ENCODE data around the gene EPHB3. TPM values are rescaled to one million over a fixed set of nuclear protein-coding genes. Genes with fewer than 3 reads are reported as not detected.

The EPHB3 gene
- total and polyA plus RNA-seq, 4 experiments from 2014 or later: 0.04 to 0.79 (median 0.48) TPM

- DNase-seq: no peak
- H3K27ac Mint-ChIP-seq: peak overlapping the region in 1 of 7 donors; percentile 32
- H3K36me3 ChIP-seq (ENCODE audit: insufficient read depth, low read length): no peaks in the 10 kb centered on the region
- H3K9me3 ChIP-seq (ENCODE audit: control insufficient read depth in 1 of 2, low read length in 2 of 2): no peaks in the 10 kb centered on the region
- no peak overlapping the region for H3K27ac ChIP-seq (ENCODE audit: low read depth, low read length)
- H3K36me3 Mint-ChIP-seq: no peaks in the 10 kb centered on the region
- intact Hi-C loops (cut with micrococcal nuclease): no loop called here
- peaks cover 9% of the 10 kb centered on the region for H3K27me3 ChIP-seq (ENCODE audit: insufficient read depth, low read length)
- POLR2A ChIA-PET (ENCODE audit: partially characterized antibody): no interaction called here
- no peak overlapping the region for H3K4me3 ChIP-seq (ENCODE audit: low read length in 2 of 2)
- H3K4me1 Mint-ChIP-seq: peaks cover 17 to 60% (median 32%) of the 10 kb centered on the region in 4 donors
- peak overlapping the region in 5 of 8 donors; percentile 26 to 65 (median 55) for H3K4me3 Mint-ChIP-seq
- H3K27me3 Mint-ChIP-seq: peaks cover 10 to 12% of the 10 kb centered on the region in 2 donors
- H3K9me3 Mint-ChIP-seq: peaks cover 0 to 3% (median 0%) of the 10 kb centered on the region in 8 donors
- CTCF ChIA-PET (ENCODE audit: partially characterized antibody): no interaction called here
- H3K4me1 ChIP-seq (ENCODE audit: insufficient read depth, low read length): peaks cover 21% of the 10 kb centered on the region
These were observed 2.0 kb downstream of the EPHB3 start for GRCh38 chr3:184563561-184563925.

- Histone ChIP-seq H3K4me1 (ENCODE audit: insufficient read depth, low read length) (peaks cover 23% of the 10 kb centered on the region), H3K4me3 (ENCODE audit: low read length in 2 of 2) (no peak overlapping the region), H3K27me3 (ENCODE audit: insufficient read depth, low read length) (peaks cover 9% of the 10 kb centered on the region), H3K9me3 (ENCODE audit: control insufficient read depth in 1 of 2, low read length in 2 of 2) (no peaks in the 10 kb centered on the region), H3K27ac (ENCODE audit: low read depth, low read length) (no peak overlapping the region), H3K36me3 (ENCODE audit: insufficient read depth, low read length) (no peaks in the 10 kb centered on the region)
- no peak for DNase-seq
- peaks cover 17 to 57% (median 30%) of the 10 kb centered on the region in 4 donors for H3K4me1 Mint-ChIP-seq
- peaks cover 10 to 11% of the 10 kb centered on the region in 2 donors for H3K27me3 Mint-ChIP-seq
- ChIA-PET POLR2A (ENCODE audit: partially characterized antibody) (no interaction called here), CTCF (ENCODE audit: partially characterized antibody) (no interaction called here)
- no peak overlapping the region for H3K27ac Mint-ChIP-seq
- intact Hi-C loops (cut with micrococcal nuclease): no loop called here
- no peak overlapping the region for H3K4me3 Mint-ChIP-seq
- peaks cover 0 to 3% (median 0%) of the 10 kb centered on the region in 8 donors for H3K9me3 Mint-ChIP-seq
- H3K36me3 Mint-ChIP-seq: no peaks in the 10 kb centered on the region
These were observed 2.5 kb downstream of the EPHB3 start for GRCh38 chr3:184563941-184564684.

- no peak for DNase-seq
- no peak overlapping the region for H3K4me3 ChIP-seq (ENCODE audit: low read length in 2 of 2)
- H3K9me3 ChIP-seq (ENCODE audit: control insufficient read depth in 1 of 2, low read length in 2 of 2): no peaks in the 10 kb centered on the region
- Mint-ChIP-seq H3K4me1 (peaks cover 17 to 57% (median 28%) of the 10 kb centered on the region in 4 donors), H3K27me3 (peaks cover 12% of the 10 kb centered on the region in 2 donors), H3K9me3 (peaks cover 0 to 3% (median 0%) of the 10 kb centered on the region in 8 donors), H3K27ac (no peak overlapping the region), H3K36me3 (no peaks in the 10 kb centered on the region), H3K4me3 (peak overlapping the region in 1 of 8 donors; percentile 16)
- no peaks in the 10 kb centered on the region for H3K36me3 ChIP-seq (ENCODE audit: insufficient read depth, low read length)
- POLR2A ChIA-PET (ENCODE audit: partially characterized antibody): no interaction called here
- intact Hi-C loops (cut with micrococcal nuclease): no loop called here
- CTCF ChIA-PET (ENCODE audit: partially characterized antibody): no interaction called here
- H3K4me1 ChIP-seq (ENCODE audit: insufficient read depth, low read length): peaks cover 28% of the 10 kb centered on the region
- H3K27ac ChIP-seq (ENCODE audit: low read depth, low read length): no peak overlapping the region
- peaks cover 9% of the 10 kb centered on the region for H3K27me3 ChIP-seq (ENCODE audit: insufficient read depth, low read length)
These were observed 3.2 kb downstream of the EPHB3 start for GRCh38 chr3:184564685-184565385.

GRCh38 chr3:184565421-184566211 lies 4.0 kb downstream of the EPHB3 start:
- peaks cover 5% of the 10 kb centered on the region for H3K27me3 ChIP-seq (ENCODE audit: insufficient read depth, low read length)
- POLR2A ChIA-PET (ENCODE audit: partially characterized antibody): no interaction called here

GRCh38 chr3:184566441-184567414 lies 5.1 kb downstream of the EPHB3 start:
- Mint-ChIP-seq H3K27me3 (peaks cover 9 to 12% of the 10 kb centered on the region in 2 donors), H3K9me3 (no peaks in the 10 kb centered on the region), H3K36me3 (no peaks in the 10 kb centered on the region), H3K27ac (peak overlapping the region in 1 of 7 donors; percentile 80), H3K4me3 (peak overlapping the region in 1 of 8 donors; percentile 4), H3K4me1 (peaks cover 8 to 42% (median 16%) of the 10 kb centered on the region in 4 donors)
- POLR2A ChIA-PET (ENCODE audit: partially characterized antibody): no interaction called here
- Histone ChIP-seq H3K4me1 (ENCODE audit: insufficient read depth, low read length) (peaks cover 16% of the 10 kb centered on the region), H3K27me3 (ENCODE audit: insufficient read depth, low read length) (peaks cover 3% of the 10 kb centered on the region), H3K4me3 (ENCODE audit: low read length in 2 of 2) (no peak overlapping the region), H3K9me3 (ENCODE audit: control insufficient read depth in 1 of 2, low read length in 2 of 2) (no peaks in the 10 kb centered on the region), H3K27ac (ENCODE audit: low read depth, low read length) (no peak overlapping the region), H3K36me3 (ENCODE audit: insufficient read depth, low read length) (no peaks in the 10 kb centered on the region)
- intact Hi-C loops (cut with micrococcal nuclease): no loop called here
- no peak for DNase-seq
- CTCF ChIA-PET (ENCODE audit: partially characterized antibody): interaction anchor here (1.2 kb wide), 1 partner anchor 10 kb away, joined by 3 read pairs; no protein-coding TSS in a partner anchor

More at GRCh38 chr3:184565421-184566211, 4.0 kb downstream of the EPHB3 start:
- no peaks in the 10 kb centered on the region for H3K36me3 ChIP-seq (ENCODE audit: insufficient read depth, low read length)
- H3K9me3 Mint-ChIP-seq: peaks cover 0 to 3% (median 0%) of the 10 kb centered on the region in 8 donors
- intact Hi-C loops (cut with micrococcal nuclease): no loop called here
- no peaks in the 10 kb centered on the region for H3K36me3 Mint-ChIP-seq
- no peaks in the 10 kb centered on the region for H3K9me3 ChIP-seq (ENCODE audit: control insufficient read depth in 1 of 2, low read length in 2 of 2)
- no peak overlapping the region for H3K27ac Mint-ChIP-seq
- no peak overlapping the region for H3K4me3 ChIP-seq (ENCODE audit: low read length in 2 of 2)
- CTCF ChIA-PET (ENCODE audit: partially characterized antibody): interaction anchor here (1.2 kb wide), 1 partner anchor 9 kb away, joined by 3 read pairs; no protein-coding TSS in a partner anchor
- DNase-seq: no peak
- H3K4me1 ChIP-seq (ENCODE audit: insufficient read depth, low read length): peaks cover 22% of the 10 kb centered on the region
- H3K4me3 Mint-ChIP-seq: no peak overlapping the region
- peaks cover 14 to 53% (median 22%) of the 10 kb centered on the region in 4 donors for H3K4me1 Mint-ChIP-seq
- peaks cover 13% of the 10 kb centered on the region in 2 donors for H3K27me3 Mint-ChIP-seq
- no peak overlapping the region for H3K27ac ChIP-seq (ENCODE audit: low read depth, low read length)

GRCh38 chr3:184567946-184568559 lies 6.5 kb downstream of the EPHB3 start:
- H3K36me3 Mint-ChIP-seq: no peaks in the 10 kb centered on the region
- H3K4me3 ChIP-seq (ENCODE audit: low read length in 2 of 2): no peak overlapping the region
- DNase-seq: no peak
- H3K9me3 Mint-ChIP-seq: no peaks in the 10 kb centered on the region
- peaks cover 3% of the 10 kb centered on the region for H3K27me3 ChIP-seq (ENCODE audit: insufficient read depth, low read length)
- no peak overlapping the region for H3K27ac ChIP-seq (ENCODE audit: low read depth, low read length)
- CTCF ChIA-PET (ENCODE audit: partially characterized antibody): no interaction called here
- H3K9me3 ChIP-seq (ENCODE audit: control insufficient read depth in 1 of 2, low read length in 2 of 2): no peaks in the 10 kb centered on the region
- peaks cover 16% of the 10 kb centered on the region for H3K4me1 ChIP-seq (ENCODE audit: insufficient read depth, low read length)
- H3K4me3 Mint-ChIP-seq: peak overlapping the region; percentile 31 to 81 (median 64)
- POLR2A ChIA-PET (ENCODE audit: partially characterized antibody): no interaction called here
- peaks cover 8 to 41% (median 16%) of the 10 kb centered on the region in 4 donors for H3K4me1 Mint-ChIP-seq
- H3K27me3 Mint-ChIP-seq: peaks cover 9 to 21% of the 10 kb centered on the region in 2 donors
- intact Hi-C loops (cut with micrococcal nuclease): no loop called here
- H3K27ac Mint-ChIP-seq: peak overlapping the region in 1 of 7 donors; percentile 20
- no peaks in the 10 kb centered on the region for H3K36me3 ChIP-seq (ENCODE audit: insufficient read depth, low read length)
